GM12892 (cell line): Measurements from ENCODE around the gene NDUFB5.

Source experiments
- POLR2A ChIP-seq: IDR thresholded peaks from 2 replicates; pipeline ENCODE4 v1.6.1; 2011; ENCODE audit warnings: low read depth, low read length, control low read depth
- POLR2AphosphoS5 ChIP-seq: IDR thresholded peaks from 2 replicates; pipeline ENCODE4 v1.6.1; 2011; ENCODE audit warnings: low read depth, low read length, control low read depth
- TAF1 ChIP-seq: IDR thresholded peaks from 2 replicates; pipeline ENCODE4 v1.6.1; 2011; ENCODE audit warnings: low read depth, mild to moderate bottlenecking, control low read depth, low read length, borderline replicate concordance

- TF ChIP-seq POLR2A (no peak), POLR2AphosphoS5 (no peak), TAF1 (no peak)
Measured at GRCh38 chr3:179651687-179652446, 47.3 kb downstream of the NDUFB5 start.
